HG02970 (cell line): ENCODE results near the gene ABCB8.
A peak's percentile ranks its signal among the peaks of the same experiment; 100 is the strongest.
"Not testable (repeated sequence)": the region's sequence is repeated elsewhere in the genome, so short reads cannot be mapped to it uniquely, and the experiment has no call there.

Experiments
- ATAC-seq: cut with Tn5 transposase; IDR thresholded peaks from one replicate; pipeline ENCODE4 v1.9.1; 2021; ENCODE audit warnings: mild to moderate bottlenecking, moderate library complexity, moderate number of reproducible peaks; ENCODE audit not compliant: unreplicated experiment, low FRiP score

ABCB8 gene

DNA sequence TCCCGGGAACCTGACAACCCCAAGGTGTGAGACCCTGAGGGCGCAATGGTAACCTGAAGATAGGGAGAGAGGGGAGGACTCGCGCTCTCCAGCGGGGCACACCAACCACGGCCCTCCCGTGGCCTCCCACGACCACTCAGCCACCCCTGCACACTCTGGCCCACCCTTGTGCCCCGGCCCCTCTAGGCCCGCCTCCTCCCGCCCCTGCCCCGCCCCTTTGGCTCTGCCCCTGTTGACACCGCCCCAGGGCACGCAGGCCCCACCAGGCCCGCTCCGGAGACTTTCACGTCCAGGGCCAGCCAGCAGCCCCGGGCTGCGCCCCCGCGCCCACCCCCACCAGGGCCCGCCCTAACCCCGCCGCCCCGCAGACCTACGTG is 14.9 kb upstream of the ABCB8 start:
- no peak for ATAC-seq

DNA sequence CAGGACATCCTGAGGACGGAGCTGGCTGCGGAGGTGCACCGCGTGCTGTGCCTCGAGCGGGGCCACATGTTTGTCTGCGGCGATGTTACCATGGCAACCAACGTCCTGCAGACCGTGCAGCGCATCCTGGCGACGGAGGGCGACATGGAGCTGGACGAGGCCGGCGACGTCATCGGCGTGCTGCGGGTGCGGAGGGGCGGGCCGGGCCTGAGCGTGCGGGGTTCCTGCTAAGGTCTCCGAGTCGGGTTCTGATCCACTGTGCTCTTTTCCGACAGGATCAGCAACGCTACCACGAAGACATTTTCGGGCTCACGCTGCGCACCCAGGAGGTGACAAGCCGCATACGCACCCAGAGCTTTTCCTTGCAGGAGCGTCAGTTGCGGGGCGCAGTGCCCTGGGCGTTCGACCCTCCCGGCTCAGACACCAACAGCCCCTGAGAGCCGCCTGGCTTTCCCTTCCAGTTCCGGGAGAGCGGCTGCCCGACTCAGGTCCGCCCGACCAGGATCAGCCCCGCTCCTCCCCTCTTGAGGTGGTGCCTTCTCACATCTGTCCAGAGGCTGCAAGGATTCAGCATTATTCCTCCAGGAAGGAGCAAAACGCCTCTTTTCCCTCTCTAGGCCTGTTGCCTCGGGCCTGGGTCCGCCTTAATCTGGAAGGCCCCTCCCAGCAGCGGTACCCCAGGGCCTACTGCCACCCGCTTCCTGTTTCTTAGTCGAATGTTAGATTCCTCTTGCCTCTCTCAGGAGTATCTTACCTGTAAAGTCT is 14.3 kb upstream of the ABCB8 start:
- no peak for ATAC-seq

DNA sequence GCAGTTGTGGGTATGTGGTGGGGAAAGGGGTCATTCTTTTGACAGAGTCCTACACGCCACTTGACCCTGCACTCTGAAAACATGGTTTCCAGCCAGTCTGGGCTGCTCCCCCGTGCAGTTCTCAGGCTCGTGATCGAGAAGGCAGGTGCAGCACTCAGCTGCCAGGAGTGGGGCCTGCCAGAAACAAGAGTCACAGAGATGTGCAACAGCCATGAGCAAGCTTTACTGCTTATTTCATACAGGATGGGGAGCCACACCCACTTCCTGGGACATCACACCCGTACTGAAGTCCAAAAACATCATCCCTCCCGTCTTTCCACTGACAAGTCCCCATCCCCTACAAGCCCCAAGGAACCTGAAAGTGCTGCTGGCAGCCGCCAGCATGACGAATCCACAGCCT is 13.3 kb upstream of the ABCB8 start:
- no peak for ATAC-seq

DNA sequence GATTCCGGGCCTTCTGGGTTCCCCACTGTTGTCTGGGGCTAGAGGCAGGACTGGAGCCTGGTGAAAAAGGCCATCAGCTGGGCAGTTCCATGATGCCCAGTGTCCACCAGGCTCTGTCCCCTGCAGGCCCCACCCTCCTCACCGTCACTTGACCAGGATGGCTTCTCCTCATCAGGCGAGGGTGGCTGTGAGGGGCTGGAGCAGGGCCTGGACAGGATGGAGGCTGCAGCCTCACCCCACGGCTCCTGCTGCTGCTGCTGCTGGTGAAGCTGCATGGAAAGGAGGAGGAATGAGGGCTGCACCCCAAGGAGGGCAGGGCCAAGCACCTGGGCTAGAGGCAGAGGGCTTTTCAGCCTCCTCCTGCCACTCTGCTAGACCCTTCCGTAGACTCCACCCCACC is 12.3 kb upstream of the ABCB8 start:
- ATAC-seq = no peak

DNA sequence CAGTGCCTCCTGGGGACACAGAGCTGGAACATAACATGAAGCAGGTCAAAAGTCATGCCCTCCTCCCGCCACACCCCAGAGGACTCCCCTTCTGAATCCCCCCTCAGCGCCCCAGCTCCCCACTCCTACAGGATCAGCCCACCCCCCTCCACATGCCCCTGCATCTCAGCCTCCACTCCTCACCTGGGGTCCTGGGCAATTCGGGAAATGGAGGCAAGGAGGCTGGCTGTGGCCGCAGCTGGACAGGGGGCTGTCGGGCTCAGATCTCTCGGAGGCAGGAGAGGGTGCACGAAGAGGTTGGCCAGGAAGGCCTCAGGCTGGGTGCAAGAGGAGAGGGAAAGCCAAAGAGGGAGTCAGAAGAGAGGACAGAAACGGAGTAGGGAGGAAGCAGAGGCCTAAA is 11.7 kb upstream of the ABCB8 start:
- no peak for ATAC-seq

DNA sequence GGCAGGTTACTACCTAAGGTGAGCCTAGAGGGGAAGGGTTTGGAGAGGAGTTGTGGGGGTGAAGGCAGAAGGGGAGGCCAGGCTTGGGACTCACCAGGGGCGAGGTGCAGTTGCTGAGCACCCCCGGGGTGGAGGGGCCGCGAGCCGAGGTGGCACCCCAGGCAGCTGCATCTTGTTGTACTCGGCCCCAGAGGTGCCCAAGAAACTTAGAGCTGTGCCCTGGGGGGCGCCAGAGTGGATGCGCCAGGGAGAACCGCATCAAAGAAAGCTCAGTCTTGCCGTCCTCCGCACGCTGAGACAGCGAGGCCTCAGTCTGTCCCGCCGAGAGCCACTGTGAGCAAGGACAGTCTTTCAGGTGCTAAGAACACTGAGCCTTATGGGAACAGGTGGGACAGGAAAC is 11.3 kb upstream of the ABCB8 start:
- ATAC-seq = no peak

DNA sequence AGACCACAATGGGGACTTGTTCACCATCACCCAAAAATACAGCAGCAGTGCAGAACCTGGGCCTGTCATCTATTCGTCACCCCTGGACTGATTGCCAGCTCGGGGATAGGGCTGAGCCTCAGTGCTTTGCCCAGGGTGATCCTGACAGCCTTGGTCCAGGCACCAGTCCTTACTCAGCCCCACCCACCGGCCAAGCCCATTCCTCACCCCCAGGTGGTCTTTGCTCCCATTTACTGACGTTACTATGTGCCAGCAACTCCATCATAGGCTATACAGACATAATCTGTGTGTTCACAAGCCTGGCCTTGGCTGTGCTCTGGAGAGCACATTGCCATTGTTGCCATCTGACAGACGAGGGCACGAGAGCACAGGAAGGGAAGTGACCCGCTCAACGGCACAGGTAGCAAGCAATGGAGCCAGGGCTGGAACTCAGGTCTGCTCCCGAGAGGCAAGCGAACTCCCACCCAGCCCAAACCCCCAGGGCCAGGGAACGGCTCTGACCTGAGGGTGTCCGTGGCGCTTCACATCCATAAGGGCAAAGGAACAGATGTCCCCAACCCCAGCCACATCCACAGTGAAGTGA is 10.8 kb upstream of the ABCB8 start:
- ATAC-seq = no peak

DNA sequence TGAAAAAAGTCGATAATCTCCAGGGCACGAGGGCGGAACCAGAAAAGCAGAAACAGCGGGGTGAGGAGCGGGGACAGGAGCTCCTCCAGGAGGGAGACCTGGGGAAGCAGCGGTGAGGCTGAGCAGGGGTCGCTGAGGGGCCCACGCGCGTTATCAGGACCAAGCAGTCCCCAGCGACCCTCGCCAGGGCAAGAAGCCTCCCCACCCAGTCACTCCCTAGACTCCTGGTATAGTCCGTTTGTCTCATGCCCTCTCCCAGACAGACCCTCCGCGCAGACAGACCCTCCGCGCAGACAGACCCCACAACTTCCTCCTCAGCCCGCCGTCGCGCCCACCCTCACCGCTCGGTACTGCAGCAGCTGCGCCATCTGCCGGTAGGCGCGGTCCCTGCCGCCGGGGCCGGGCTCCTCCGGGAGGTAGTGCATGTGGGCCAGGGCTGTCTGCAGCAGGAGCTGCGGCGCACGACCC is 10.3 kb upstream of the ABCB8 start:
- ATAC-seq = peak; percentile 44

DNA sequence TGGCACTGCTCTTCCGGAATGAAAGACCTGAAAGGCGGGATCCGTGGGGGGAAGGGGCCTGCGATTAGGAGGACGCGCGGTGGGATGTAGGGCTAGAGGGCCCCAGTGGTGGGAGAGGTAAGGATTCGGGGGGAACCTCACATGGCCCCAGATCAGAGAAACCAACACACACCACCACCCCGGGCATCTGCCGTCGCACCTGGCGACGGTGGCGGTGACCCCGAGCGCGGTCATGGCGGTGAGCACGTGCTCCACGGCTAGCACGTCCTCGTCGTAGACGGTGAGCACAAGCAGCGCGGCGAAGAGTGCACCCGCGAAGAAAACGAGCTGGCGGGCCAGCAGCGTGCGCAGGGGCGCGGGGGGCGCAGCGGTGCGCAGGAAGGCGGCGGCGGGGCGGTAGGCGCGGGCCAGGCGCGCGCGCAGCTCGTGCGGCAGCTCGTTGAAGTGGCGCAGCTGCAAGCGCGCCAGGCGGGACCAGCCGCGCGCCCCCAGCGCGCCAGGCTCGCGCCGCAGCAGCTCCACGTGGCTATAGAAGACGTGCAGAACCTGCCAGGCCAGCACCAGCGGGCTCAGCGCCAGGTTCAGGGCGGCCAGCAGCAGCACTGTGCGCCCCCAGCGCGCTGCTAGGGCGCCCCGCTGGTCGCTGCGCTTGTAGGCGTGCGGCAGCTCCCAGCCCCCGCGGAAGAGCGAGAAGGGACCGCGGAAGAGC is 9.7 kb upstream of the ABCB8 start:
- no peak for ATAC-seq

DNA sequence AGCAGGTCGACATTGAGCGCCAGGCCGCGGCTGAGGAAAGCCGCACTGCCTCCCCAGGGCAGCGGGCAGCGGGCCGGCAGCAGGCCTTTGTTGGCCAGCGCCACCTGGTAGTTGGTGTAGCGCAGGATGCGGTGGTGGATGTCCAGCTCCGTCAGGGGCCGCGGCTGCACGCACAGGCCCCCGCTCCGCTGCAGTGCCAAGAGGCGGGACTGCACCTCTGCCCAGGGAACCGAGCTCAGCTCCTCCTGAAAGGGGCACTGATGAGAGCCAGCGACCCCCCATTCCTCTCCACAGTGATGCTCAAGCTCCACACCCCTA is 9.2 kb upstream of the ABCB8 start:
- ATAC-seq = no peak

DNA sequence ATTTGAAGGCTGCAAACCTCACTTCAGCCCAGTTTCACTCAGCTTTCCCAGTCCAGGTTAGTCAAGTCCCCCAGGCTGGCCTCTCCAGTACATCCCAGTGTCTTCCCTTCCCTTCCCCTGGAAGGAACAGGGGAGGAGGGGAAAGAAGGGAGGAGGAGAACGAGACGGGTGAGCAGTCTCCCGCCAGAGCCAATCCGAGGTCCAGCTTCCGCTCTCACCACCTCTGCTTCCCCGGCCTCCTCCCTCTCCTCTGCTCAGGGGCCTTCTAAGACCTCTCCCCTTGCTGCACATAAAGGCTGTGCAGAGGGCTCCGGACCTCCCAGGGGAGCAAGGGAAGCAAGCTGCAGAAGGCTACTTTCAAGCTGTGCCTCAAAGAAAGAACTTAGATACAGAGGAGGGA is 8.0 kb upstream of the ABCB8 start:
- no peak for ATAC-seq

DNA sequence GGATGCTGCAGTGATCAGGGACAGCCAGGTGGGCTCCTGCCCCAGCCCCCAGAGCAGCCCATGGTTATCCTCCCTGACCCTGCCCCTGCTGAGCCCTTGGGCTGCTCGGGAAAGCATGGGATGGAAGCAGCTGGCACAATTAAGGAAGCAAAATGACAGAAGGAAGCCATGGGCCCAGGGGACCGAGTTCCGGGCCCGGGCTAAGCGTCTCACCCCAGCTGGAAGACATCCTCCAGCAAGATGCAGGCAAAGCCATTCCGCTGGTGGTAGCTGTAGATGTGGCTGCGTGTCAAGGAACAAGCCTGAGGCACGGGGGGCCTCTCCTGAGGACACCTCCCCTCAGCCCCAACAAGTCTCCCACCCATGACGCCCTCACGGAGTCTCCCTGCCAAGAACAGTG is 5.0 kb upstream of the ABCB8 start:
- no peak for ATAC-seq

DNA sequence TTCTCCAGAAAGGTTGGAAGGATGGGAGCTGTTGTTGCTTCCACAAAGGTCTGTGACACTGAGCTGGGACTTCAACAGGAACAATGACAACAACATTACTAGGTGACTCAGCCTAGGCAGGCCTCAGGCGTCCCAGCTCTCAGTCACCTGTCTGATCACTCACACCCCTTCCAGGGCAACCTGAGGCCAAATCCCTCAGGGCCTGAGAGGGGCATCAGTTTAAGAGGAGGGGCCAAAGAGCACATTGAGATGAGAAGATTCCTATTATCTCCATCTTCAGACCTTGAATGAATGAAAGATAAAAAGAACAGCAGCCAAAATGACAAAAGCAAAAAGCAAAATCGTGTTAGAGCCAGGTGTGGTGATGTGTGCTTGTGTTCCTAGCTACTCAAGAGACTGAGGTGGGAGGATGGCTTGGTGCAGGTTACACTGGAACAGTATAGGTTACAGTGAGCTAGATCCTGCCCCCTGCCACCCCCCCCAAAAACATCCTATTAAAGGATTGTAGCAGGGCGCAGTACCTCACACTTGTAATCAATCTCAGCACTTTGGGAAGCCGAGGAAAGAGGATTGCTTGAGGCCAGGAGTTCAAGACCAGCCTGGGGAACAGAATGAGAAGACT is 3.7 kb upstream of the ABCB8 start, which contains the start of gene ATG9B:
Gene ATG9B (minus strand): TSS at position 60 of the 622 bp plus-strand sequence. CDS start 71 bp downstream, outside the sequence.
- no peak for ATAC-seq

DNA sequence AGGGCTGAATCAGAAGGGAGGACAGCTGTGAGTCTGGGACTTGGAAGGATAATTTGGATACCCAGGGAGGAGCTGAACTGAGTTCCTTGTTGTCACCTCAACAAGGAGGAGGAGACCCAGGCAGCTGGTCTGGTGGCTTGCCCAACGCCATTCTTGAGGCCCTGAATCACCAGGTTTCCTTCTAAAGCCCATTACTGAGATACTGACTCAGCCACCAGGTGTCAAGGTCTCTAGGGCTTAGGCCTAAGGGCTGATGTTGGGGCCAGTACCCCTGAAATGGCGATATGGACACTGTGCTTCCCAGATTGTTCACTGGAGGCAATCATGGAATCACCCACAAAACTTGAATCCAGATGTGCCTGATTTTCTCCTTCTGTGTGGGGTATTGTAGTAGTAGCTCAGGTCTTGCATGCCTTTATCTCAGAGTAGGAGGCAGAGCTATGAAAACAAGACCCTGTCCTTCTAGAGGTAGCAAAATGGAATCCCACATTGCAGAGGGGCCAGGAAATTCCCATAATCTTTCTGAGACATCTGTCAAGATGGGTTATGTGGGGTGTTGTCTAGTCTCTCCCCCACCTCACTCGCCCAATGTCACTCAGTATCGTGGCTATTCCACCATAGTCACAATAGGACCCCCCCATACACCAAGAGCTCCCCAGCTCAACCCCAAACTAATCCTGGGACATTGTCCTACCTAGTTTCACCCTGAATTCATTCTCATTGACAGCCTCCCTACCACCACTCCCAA is 2.2 kb upstream of the ABCB8 start:
- no peak for ATAC-seq

DNA sequence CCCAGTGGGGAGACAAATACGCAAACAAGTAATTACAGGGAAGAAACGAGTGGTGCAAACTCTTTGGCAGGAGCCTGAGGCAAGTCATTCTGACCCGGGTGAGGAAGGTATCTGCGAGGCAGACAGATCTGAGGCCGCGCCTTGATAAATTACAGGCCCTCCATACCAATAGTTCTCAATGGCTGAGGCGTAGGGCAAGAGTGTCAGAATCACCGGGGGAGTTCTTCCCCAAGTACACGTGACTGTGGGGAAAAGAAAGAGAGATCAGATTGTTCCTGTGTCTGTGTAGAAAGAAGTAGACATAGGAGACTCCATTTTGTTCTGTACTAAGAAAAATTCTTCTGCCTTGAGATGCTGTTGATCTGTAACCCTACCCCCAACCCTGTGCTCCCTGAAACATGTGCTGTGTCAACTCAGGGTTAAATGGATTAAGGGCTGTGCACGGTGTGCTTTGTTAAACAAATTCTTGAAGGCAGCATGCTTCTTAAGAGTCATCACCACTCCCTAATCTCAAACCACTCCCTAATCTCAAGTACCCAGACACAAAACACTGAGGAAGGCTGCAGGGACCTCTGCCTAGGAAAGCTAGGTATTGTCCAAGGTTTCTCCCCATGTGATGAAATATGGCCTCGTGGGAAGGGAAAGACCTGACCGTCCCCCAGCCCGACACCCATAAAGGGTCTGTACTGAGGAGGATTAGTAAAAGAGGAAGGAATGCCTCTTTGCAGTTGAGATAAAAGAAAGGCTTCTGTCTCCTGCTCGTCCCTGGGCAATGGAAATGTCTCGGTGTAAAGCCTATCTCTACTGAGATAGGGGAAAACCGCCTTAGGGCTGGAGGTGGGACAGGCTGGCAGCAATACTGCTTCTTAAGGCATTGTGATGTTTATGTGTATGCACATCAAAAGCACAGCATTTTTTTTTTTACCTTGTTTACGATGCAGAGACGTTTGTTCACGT is 1.2 kb upstream of the ABCB8 start:
- ATAC-seq = not testable (repeated sequence)

DNA sequence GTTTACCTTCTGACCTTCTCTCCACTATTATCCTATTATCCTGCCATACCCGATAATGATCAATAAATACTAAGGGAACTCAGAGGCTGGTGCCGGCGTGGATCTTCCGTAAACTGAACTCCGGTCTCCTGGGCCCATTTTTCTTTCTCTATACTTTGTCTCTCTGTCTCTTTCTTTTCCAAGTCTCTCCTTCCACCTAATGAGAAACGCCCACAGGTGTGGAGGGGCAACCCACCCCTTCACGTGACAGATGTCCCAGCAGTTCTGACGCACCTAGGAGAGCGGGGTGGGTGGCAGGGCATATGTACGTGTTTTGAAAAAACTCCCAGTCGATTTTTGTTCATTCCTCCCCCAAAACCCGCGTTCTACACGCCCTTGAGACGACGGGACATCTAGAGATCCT is 521 bp upstream of the ABCB8 start:
- not testable (repeated sequence) for ATAC-seq

DNA sequence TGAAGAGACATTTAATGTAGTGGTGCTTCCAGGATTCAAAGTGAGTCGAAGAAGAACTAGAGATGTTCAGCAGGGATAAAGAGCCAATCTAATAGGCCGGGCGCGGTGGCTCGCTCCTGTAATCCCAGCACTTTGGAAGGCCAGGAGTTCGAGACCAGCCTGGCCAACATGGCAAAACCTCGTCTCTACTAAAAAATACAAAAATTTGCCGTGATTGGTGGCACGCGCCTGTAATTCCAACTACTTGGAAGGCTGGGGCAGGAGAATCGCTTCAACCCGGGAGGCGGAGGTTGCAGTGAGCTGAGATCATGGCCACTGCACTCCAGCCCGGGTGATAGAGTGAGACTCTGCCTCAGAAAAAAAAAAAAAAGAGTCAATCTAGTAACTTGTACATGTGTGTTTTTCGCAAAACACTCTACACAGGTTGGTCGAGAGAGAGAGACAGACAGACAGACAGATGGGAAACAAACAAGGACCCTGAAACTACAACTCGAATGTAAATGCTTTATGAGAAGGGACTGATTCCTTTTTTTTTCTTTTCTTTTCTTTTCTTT is 775 bp downstream of the ABCB8 start:
- no peak for ATAC-seq

DNA sequence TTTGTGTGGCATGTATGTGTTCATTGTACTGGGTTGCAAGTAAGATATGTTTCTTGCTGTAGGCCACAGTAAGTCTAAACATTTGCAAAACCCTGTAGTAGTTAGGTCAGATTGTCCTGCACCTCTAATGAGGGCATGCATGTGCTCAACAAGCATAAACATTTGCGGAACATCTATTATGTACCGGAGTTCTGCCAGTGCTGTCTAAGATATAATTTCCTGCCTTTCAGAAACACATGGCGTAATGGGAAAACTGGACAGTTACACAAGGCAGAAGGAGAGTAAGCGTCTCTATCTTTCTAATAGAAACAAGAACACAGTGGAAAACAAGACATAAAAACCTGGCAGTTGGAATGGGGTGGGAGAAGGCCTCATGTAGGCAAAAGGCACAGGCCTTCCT is 2.8 kb downstream of the ABCB8 start:
- no peak for ATAC-seq
